Tibial artery (tissue), 4 donors: ENCODE data around the gene TSPAN15.

Experiments used
- DNase-seq, 2 donors: peaks; one replicate each; pipeline ENCODE4 v3.0.0-alpha.2; 2019
- H3K27ac ChIP-seq, 2 donors: fragments of 200-600 bp; sonication (generic) in 1 of 2; 1 replicate in 1 of 2; 2 replicates in 1 of 2; pipeline ENCODE4 v1.5.1; 2018 to 2019; ENCODE audit warnings: mild to moderate bottlenecking in 1 of 2
- H3K27me3 ChIP-seq, 2 donors: fragments of 200-600 bp; sonication (generic) in 1 of 2; one replicate each; pipeline versions ENCODE4 v1.5.1 to v1.6.0; 2016 to 2019
- H3K36me3 ChIP-seq, 3 donors: fragments of 200-600 bp; sonication (generic) in 2 of 3; one replicate each; pipeline ENCODE4 v1.5.1; 2016 to 2019; ENCODE audit warnings: mild to moderate bottlenecking in 2 of 3
- H3K4me1 ChIP-seq, 4 donors: fragments of 200-600 bp; sonication (generic) in 2 of 4; 1 replicate in 3 of 4; 2 replicates in 1 of 4; pipeline ENCODE4 v1.5.1; 2016 to 2019
- H3K4me3 ChIP-seq, 2 donors: fragments of 200-600 bp; sonication (generic) in 1 of 2; 1 replicate in 1 of 2; 2 replicates in 1 of 2; pipeline ENCODE4 v1.5.1; 2018 to 2019; ENCODE audit warnings: mild to moderate bottlenecking in 2 of 2
- H3K9me3 ChIP-seq, 3 donors: fragments of 200-600 bp; sonication (generic) in 1 of 3; one replicate each; pipeline ENCODE4 v1.5.1; 2016 to 2019
- intact Hi-C: fragments of 100-400 bp; cut with DNase I; formaldehyde crosslinking; loops from one replicate; pipeline ENCODE4 v1.15.0; 2023; ENCODE audit warnings: low total_unique reads
- TF ChIP-seq, protein P1 (sequence below), 2 experiments: fragments of 200-600 bp in 1 of 2; fragments of 450-650 bp in 1 of 2; IDR thresholded peaks; one replicate each; pipeline ENCODE4 v1.5.1; 2017 to 2019; ENCODE audit warnings: antibody characterized with exemption in 2 of 2, mild to moderate bottlenecking in 1 of 2, moderate library complexity in 1 of 2

Gene TSPAN15

DNA sequence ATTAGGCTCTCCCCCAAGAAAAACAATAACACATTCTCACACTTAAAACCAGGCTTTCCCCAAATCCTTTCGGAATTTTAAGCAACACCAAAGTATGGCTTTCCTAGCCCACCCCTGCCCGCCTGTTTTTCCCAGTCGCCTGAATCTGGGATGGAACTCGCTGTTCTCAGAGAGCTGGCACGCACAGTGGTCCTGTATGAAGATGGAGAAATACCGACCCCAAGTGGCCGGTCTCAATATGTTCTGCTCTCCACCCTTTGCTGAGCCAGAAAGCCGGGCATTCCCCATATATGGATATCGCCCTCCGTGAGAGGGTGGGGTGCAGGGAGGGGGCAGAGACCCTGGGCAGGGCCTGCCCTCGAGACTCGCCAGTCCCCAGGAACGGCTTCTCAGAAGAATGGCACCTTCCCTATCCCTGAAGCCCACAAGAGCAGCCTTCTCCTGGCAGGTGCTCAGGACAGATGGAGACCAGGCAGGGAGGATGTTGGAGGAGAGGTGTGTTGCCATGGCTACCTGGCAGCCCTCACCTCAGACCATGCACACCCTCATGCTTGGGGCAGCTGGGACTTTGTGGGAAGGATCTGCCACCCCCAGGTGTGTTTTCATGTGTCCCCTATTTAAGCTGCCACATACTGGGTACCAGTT, 37.9 kb upstream of the TSPAN15 start:
- Histone ChIP-seq H3K27me3 (no peaks in the 10 kb centered on the region), H3K27ac (peak overlapping the region; percentile 56 to 64), H3K9me3 (no peaks in the 10 kb centered on the region), H3K4me3 (no peak overlapping the region), H3K36me3 (no peaks in the 10 kb centered on the region), H3K4me1 (peaks cover 2 to 25% (median 16%) of the 10 kb centered on the region in 4 donors)
- TF ChIP-seq, protein P1, sequence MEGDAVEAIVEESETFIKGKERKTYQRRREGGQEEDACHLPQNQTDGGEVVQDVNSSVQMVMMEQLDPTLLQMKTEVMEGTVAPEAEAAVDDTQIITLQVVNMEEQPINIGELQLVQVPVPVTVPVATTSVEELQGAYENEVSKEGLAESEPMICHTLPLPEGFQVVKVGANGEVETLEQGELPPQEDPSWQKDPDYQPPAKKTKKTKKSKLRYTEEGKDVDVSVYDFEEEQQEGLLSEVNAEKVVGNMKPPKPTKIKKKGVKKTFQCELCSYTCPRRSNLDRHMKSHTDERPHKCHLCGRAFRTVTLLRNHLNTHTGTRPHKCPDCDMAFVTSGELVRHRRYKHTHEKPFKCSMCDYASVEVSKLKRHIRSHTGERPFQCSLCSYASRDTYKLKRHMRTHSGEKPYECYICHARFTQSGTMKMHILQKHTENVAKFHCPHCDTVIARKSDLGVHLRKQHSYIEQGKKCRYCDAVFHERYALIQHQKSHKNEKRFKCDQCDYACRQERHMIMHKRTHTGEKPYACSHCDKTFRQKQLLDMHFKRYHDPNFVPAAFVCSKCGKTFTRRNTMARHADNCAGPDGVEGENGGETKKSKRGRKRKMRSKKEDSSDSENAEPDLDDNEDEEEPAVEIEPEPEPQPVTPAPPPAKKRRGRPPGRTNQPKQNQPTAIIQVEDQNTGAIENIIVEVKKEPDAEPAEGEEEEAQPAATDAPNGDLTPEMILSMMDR (IDR thresholded peaks at IDR 0.05): peak; percentile 66 to 73
- peak; percentile 87 to 88 for DNase-seq
- intact Hi-C loops: loop anchor here (10.0 kb wide), 1 partner anchor 221 kb away; the partner anchor contains the start of gene FAM241B

- intact Hi-C loops: loop anchor here (10.0 kb wide), 1 partner anchor 220 kb away; the partner anchor contains the start of gene FAM241B
Observed at GRCh38 chr10:69414036-69415018, 36.9 kb upstream of the TSPAN15 start.

DNA sequence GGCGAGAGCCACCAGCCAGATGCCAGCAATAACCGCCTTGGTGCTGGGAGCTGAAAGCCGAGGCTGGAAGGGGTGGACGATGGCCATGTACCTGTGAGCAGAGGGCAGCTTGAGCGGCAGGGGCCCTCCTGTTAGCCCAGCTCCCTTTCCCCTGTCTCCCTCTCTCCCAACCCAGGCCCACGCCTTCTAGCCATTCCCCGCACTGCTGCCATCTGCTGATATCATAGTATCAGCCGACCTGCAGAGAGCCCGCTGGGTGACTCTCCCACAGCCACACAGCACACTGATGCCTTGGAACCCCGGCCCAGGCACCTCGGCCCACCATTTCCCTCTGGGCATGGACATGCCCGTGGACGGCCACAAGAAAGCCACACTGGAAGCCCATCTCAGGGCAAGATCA, 36.2 kb upstream of the TSPAN15 start:
- H3K27ac ChIP-seq: no peak overlapping the region
- no peaks in the 10 kb centered on the region for H3K27me3 ChIP-seq
- no peaks in the 10 kb centered on the region for H3K9me3 ChIP-seq
- H3K36me3 ChIP-seq: no peaks in the 10 kb centered on the region
- TF ChIP-seq, protein P1 (IDR thresholded peaks at IDR 0.05): no peak
- intact Hi-C loops: loop anchor here (10.0 kb wide), 1 partner anchor 220 kb away; the partner anchor contains the start of gene FAM241B
- peaks cover 0 to 24% (median 12%) of the 10 kb centered on the region in 4 donors for H3K4me1 ChIP-seq
- DNase-seq: no peak
- no peak overlapping the region for H3K4me3 ChIP-seq

More at GRCh38 chr10:69414036-69415018, 36.9 kb upstream of the TSPAN15 start:
- Histone ChIP-seq H3K27ac (no peak overlapping the region), H3K4me3 (no peak overlapping the region), H3K9me3 (no peaks in the 10 kb centered on the region), H3K36me3 (no peaks in the 10 kb centered on the region), H3K4me1 (peaks cover 0 to 24% (median 12%) of the 10 kb centered on the region in 4 donors), H3K27me3 (no peaks in the 10 kb centered on the region)
- TF ChIP-seq, protein P1 (IDR thresholded peaks at IDR 0.05): no peak
- DNase-seq: no peak

DNA sequence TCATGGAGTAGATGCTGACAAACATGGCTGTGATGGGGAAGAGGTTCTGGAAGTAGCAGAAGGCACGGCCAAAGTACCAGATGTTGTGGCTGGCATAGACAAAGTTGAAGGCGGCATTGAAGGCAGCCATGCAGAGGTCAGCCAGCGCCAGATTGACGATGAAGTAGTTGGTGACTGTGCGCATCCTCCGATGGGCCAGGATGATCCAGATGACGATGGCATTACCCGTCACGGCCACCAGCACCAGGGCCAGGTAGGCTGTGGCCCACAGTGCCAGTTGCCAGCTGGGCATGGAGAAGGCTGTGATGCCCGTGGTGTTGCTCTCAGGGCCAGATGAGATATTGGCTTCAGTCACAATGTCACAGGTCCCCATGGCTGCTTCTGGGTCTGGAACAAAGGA, 35.3 kb upstream of the TSPAN15 start:
- Histone ChIP-seq H3K9me3 (no peaks in the 10 kb centered on the region), H3K36me3 (no peaks in the 10 kb centered on the region), H3K4me1 (peaks cover 0 to 24% (median 12%) of the 10 kb centered on the region in 4 donors), H3K27ac (peak overlapping the region; percentile 27 to 34), H3K4me3 (no peak overlapping the region), H3K27me3 (no peaks in the 10 kb centered on the region)
- TF ChIP-seq, protein P1 (IDR thresholded peaks at IDR 0.05): no peak
- DNase-seq: no peak
- intact Hi-C loops: loop anchor here (10.0 kb wide), 1 partner anchor 219 kb away; the partner anchor contains the start of gene FAM241B

- Histone ChIP-seq H3K9me3 (no peaks in the 10 kb centered on the region), H3K4me3 (no peak within 1 kb of the TSS), H3K36me3 (no peaks in the 10 kb centered on the region), H3K27ac (peak within 1 kb of the TSS; percentile 27 to 34), H3K27me3 (no peaks in the 10 kb centered on the region), H3K4me1 (peaks cover 0 to 24% (median 12%) of the 10 kb centered on the region in 4 donors)
- intact Hi-C loops: loop anchor here (10.0 kb wide), 1 partner anchor 218 kb away; the partner anchor contains the start of gene FAM241B
- peak in 1 of 2 donors; percentile 75 for DNase-seq
- TF ChIP-seq, protein P1 (IDR thresholded peaks at IDR 0.05): no peak
Observed at GRCh38 chr10:69416695-69417094, 34.6 kb upstream of the TSPAN15 start, which contains the start of gene TACR2. Gene TACR2, minus strand, starts transcription at chr10:69416918. Its CDS starts 595 bp downstream, at chr10:69416323.
